HG03103 (cell line): ENCODE measurements around the gene SLC26A6.

Experiments
- ATAC-seq: cut with Tn5 transposase; IDR thresholded peaks from one replicate; pipeline ENCODE4 v1.9.1; 2021; ENCODE audit warnings: low read depth; ENCODE audit not compliant: unreplicated experiment

The SLC26A6 gene

GRCh38 chr3:48634661-48635221 is 520 bp downstream of the SLC26A6 start:
- peak; percentile 23 for ATAC-seq

GRCh38 chr3:48633743-48634142 is 1.5 kb downstream of the SLC26A6 start:
- no peak for ATAC-seq

- ATAC-seq = no peak
Observed at GRCh38 chr3:48633256-48633655, 2.0 kb downstream of the SLC26A6 start.

GRCh38 chr3:48631516-48632448 is 3.5 kb downstream of the SLC26A6 start:
- ATAC-seq = no peak

GRCh38 chr3:48630833-48631232 is 4.4 kb downstream of the SLC26A6 start:
- ATAC-seq = no peak

GRCh38 chr3:48630407-48630806 is 4.9 kb downstream of the SLC26A6 start:
- ATAC-seq = no peak

GRCh38 chr3:48629894-48630293 is 5.4 kb downstream of the SLC26A6 start:
- no peak for ATAC-seq

- no peak for ATAC-seq
Observed at GRCh38 chr3:48628277-48629017, 6.8 kb downstream of the SLC26A6 start.

GRCh38 chr3:48625600-48625999 is 9.7 kb downstream of the SLC26A6 start:
- ATAC-seq = no peak

- ATAC-seq = no peak
Observed at GRCh38 chr3:48624767-48625166, 10.5 kb downstream of the SLC26A6 start.

- ATAC-seq = no peak
Observed at GRCh38 chr3:48623851-48624547, 11.3 kb downstream of the SLC26A6 start.

- ATAC-seq = no peak
Observed at GRCh38 chr3:48621461-48621869, 13.8 kb downstream of the SLC26A6 start, which contains the start of gene TMEM89. Gene TMEM89, minus strand, starts transcription at chr3:48621769. Its CDS starts 13 bp downstream, at chr3:48621756.

GRCh38 chr3:48619541-48620524 is 15.4 kb downstream of the SLC26A6 start:
- no peak for ATAC-seq

GRCh38 chr3:48617559-48617958 is 17.7 kb downstream of the SLC26A6 start:
- no peak for ATAC-seq

GRCh38 chr3:48614044-48614443 is 21.2 kb downstream of the SLC26A6 start:
- ATAC-seq = no peak

GRCh38 chr3:48612309-48612708 is 23.0 kb downstream of the SLC26A6 start:
- no peak for ATAC-seq

- peak; percentile 97 for ATAC-seq
Observed at GRCh38 chr3:48609088-48610005, 25.9 kb downstream of the SLC26A6 start, which contains the start of gene UQCRC1. Gene UQCRC1, minus strand, starts transcription at chr3:48609646. Its CDS starts 26 bp downstream, at chr3:48609620.

- no peak for ATAC-seq
Observed at GRCh38 chr3:48607519-48607918, 27.7 kb downstream of the SLC26A6 start.
